Measurements from ENCODE around the gene GPATCH3. TPM values are rescaled to one million over a fixed set of nuclear protein-coding genes. Genes with fewer than 3 reads are reported as not detected.

Gene GPATCH3
- total RNA-seq, 2 experiments from 2014 or later, result 7.9 to 8.5 TPM

- no peak for DNase-seq
- H3K27ac Mint-ChIP-seq, result no peak overlapping the region
- H3K4me3 Mint-ChIP-seq, result no peak overlapping the region
- no peaks in the 10 kb centered on the region for H3K36me3 Mint-ChIP-seq (ENCODE audit: low read depth)
- no peaks in the 10 kb centered on the region for H3K9me3 Mint-ChIP-seq
- no peaks in the 10 kb centered on the region for H3K4me1 Mint-ChIP-seq (ENCODE audit: low read depth)
- CTCF ChIA-PET, result no interaction called here
- intact Hi-C loops (cut with micrococcal nuclease), result no loop called here
- no peaks in the 10 kb centered on the region for H3K27me3 Mint-ChIP-seq (ENCODE audit: low read depth)
Measured at GRCh38 chr1:26910343-26911160, 10.3 kb upstream of the GPATCH3 start.

DNA sequence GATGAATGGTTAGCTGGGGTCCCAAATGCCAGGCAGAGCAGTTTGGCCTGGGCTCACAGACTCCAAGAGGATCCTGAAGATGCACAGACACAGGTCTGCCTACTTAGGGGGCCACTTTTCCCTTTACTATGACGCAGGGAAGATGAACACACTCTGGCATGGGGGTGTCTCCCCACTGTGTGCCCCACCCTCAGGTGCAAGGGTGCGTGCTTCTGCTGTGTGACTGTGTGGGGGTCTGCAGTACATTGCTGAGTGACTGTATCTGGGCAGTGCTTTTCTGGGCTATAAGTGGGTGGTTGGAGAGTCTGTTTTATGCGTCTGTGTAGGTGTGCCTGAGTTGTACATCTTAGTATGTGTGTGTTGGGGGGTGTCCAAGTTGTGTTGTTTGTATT, 9.7 kb upstream of the GPATCH3 start:
- no peak for DNase-seq
- intact Hi-C loops (cut with micrococcal nuclease), result no loop called here
- Mint-ChIP-seq H3K4me1 (ENCODE audit: low read depth) (no peaks in the 10 kb centered on the region), H3K4me3 (no peak overlapping the region), H3K27me3 (ENCODE audit: low read depth) (no peaks in the 10 kb centered on the region), H3K9me3 (no peaks in the 10 kb centered on the region), H3K36me3 (ENCODE audit: low read depth) (no peaks in the 10 kb centered on the region), H3K27ac (no peak overlapping the region)
- CTCF ChIA-PET, result interaction anchor here (1.6 kb wide), 1 partner anchor 10 kb away, joined by 4 read pairs; the partner anchor contains the start of gene GPATCH3

- Mint-ChIP-seq H3K4me1 (ENCODE audit: low read depth) (no peaks in the 10 kb centered on the region), H3K36me3 (ENCODE audit: low read depth) (no peaks in the 10 kb centered on the region), H3K9me3 (no peaks in the 10 kb centered on the region), H3K27ac (no peak overlapping the region), H3K27me3 (ENCODE audit: low read depth) (no peaks in the 10 kb centered on the region), H3K4me3 (no peak overlapping the region)
- CTCF ChIA-PET, result interaction anchor here (0.6 kb wide), 1 partner anchor 11 kb away, joined by 4 read pairs; no protein-coding TSS in a partner anchor
- intact Hi-C loops (cut with micrococcal nuclease), result no loop called here
- no peak for DNase-seq
Measured at GRCh38 chr1:26907071-26907917, 7.0 kb upstream of the GPATCH3 start.

DNA sequence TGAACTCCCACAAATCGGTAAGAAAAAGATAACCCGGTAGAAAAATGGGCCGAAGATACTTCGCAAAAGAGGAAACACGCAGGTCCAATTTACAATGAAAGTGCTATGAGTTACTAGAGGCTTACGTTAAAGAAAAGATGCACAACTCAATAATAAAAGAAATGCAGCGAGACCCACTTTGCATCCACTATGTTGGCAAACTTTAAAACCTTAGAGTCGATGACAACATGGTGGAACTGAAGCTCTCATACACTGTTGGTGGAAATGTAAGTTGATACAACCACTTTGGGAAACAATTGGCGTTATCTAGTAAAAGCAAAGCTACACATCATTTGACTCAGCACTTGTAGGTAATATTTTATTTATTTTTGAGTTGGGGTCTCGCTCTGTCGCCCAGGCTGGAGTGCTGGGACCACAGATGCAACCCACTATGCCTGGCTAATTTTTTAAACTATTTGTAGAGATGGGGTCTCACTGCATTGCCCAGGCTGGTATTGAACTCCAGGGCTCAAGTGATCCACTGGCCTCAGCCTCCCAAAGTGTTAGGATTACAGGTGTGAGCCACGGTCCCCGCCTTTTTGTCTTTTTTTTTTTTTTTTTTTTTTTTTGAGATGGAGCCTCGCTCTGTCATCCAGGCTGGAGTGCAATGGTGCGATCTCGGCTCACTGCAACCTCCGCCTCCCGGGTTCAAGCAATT, 696 bp upstream of the GPATCH3 start:
- peaks cover 1% of the 10 kb centered on the region for H3K36me3 Mint-ChIP-seq (ENCODE audit: low read depth)
- peak overlapping the region; percentile 97 for H3K27ac Mint-ChIP-seq
- peaks cover 20% of the 10 kb centered on the region for H3K4me1 Mint-ChIP-seq (ENCODE audit: low read depth)
- no peaks in the 10 kb centered on the region for H3K9me3 Mint-ChIP-seq
- DNase-seq, result no peak
- CTCF ChIA-PET, result interaction anchor here (0.6 to 2.3 kb wide), 4 partner anchors 10 to 707 kb away, joined by 3 to 7 read pairs (median 3); no protein-coding TSS in a partner anchor
- peak overlapping the region; percentile 97 for H3K4me3 Mint-ChIP-seq
- intact Hi-C loops (cut with micrococcal nuclease), result loop anchor here (1.0 kb wide), 1 partner anchor 20 kb away; the partner anchor contains the start of gene NUDC
- H3K27me3 Mint-ChIP-seq (ENCODE audit: low read depth), result no peaks in the 10 kb centered on the region

GRCh38 chr1:26897351-26897750, 2.9 kb downstream of the GPATCH3 start:
- Mint-ChIP-seq H3K4me1 (ENCODE audit: low read depth) (peaks cover 20% of the 10 kb centered on the region), H3K4me3 (no peak overlapping the region), H3K27me3 (ENCODE audit: low read depth) (no peaks in the 10 kb centered on the region), H3K36me3 (ENCODE audit: low read depth) (peaks cover 11% of the 10 kb centered on the region), H3K27ac (no peak overlapping the region), H3K9me3 (no peaks in the 10 kb centered on the region)
- intact Hi-C loops (cut with micrococcal nuclease), result no loop called here
- DNase-seq, result no peak
- CTCF ChIA-PET, result interaction anchor here (1.1 kb wide), 1 partner anchor 8 kb away, joined by 3 read pairs; no protein-coding TSS in a partner anchor

DNA sequence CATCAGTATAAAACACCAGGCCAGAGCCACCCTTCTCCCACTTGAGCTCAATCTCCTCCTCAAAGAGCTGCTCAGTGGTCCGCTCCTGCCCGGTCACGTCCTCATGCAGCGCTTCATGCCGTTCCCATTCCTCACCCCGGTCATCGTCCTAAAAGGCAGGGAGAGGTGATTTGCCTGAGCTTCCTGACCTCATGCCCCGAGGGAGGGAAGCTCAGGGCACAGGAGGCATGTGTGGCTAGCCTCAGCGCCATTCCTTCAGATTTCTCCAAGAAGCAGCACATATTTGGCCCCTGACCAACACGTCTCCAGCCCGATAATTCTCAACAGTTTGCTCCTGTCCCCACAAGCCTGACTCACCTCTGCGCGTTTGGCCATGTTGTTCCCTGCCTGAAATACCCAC, 6.0 kb downstream of the GPATCH3 start:
- Mint-ChIP-seq H3K9me3 (no peaks in the 10 kb centered on the region), H3K27ac (no peak overlapping the region), H3K4me3 (no peak overlapping the region), H3K4me1 (ENCODE audit: low read depth) (peaks cover 21% of the 10 kb centered on the region), H3K36me3 (ENCODE audit: low read depth) (peaks cover 16% of the 10 kb centered on the region), H3K27me3 (ENCODE audit: low read depth) (no peaks in the 10 kb centered on the region)
- intact Hi-C loops (cut with micrococcal nuclease), result loop anchor here (5.0 kb wide), 1 partner anchor 98 kb away; the partner anchor contains the start of gene TRNP1
- CTCF ChIA-PET, result interaction anchor here (1.6 kb wide), 1 partner anchor 14 kb away, joined by 6 read pairs; no protein-coding TSS in a partner anchor
- no peak for DNase-seq

- DNase-seq, result no peak
- no peaks in the 10 kb centered on the region for H3K9me3 Mint-ChIP-seq
- H3K36me3 Mint-ChIP-seq (ENCODE audit: low read depth), result peaks cover 23% of the 10 kb centered on the region
- H3K4me3 Mint-ChIP-seq, result peak overlapping the region; percentile 94
- intact Hi-C loops (cut with micrococcal nuclease), result loop anchor here (2.0 to 5.0 kb wide), 2 partner anchors 26 to 102 kb away; partner anchors contain the start of gene TRNP1
- peak overlapping the region; percentile 91 for H3K27ac Mint-ChIP-seq
- CTCF ChIA-PET, result interaction anchor here (0.6 to 1.0 kb wide), 4 partner anchors 10 to 225 kb away, joined by 3 to 5 read pairs (median 4); partner anchors contain the start of gene GPATCH3
- peaks cover 30% of the 10 kb centered on the region for H3K4me1 Mint-ChIP-seq (ENCODE audit: low read depth)
- H3K27me3 Mint-ChIP-seq (ENCODE audit: low read depth), result no peaks in the 10 kb centered on the region
Measured at GRCh38 chr1:26890467-26890796, 9.8 kb downstream of the GPATCH3 start.

- Mint-ChIP-seq H3K27ac (peak within 1 kb of the TSS; percentile 91), H3K4me1 (ENCODE audit: low read depth) (peaks cover 30% of the 10 kb centered on the region), H3K36me3 (ENCODE audit: low read depth) (peaks cover 28% of the 10 kb centered on the region), H3K9me3 (no peaks in the 10 kb centered on the region), H3K27me3 (ENCODE audit: low read depth) (no peaks in the 10 kb centered on the region), H3K4me3 (peak within 1 kb of the TSS; percentile 94)
- DNase-seq, result peak; percentile 82
- intact Hi-C loops (cut with micrococcal nuclease), result loop anchor here (2.0 to 5.0 kb wide), 2 partner anchors 25 to 102 kb away; partner anchors contain the start of gene TRNP1
- CTCF ChIA-PET, result interaction anchor here (0.6 to 2.5 kb wide), 6 partner anchors 11 to 224 kb away, joined by 3 to 14 read pairs (median 4); partner anchors contain the start of gene GPATCH3
Measured at GRCh38 chr1:26889551-26890466, 10.5 kb downstream of the GPATCH3 start, which contains the start of gene GPN2. Gene GPN2, minus strand, starts transcription at chr1:26890283. Its CDS starts 187 bp downstream, at chr1:26890096.

DNA sequence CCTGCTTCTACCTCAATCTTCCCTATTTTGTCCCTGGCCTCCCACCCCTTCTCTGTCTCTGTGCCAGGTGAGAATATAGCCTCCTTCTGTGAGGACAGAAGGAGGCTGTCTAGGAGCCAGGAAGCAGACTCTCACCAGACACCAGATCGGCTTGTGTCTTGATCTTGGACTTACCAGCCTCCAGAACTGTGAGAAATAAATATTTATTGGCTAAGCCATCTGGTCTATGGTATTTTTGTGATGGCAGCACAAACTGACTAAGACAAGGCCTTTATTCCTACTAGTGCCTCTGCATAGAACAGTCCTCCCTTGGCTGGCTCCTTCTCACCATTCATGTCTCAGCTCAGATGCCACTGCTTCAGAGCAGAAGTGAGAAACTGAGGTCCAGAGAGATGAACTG, 12.0 kb downstream of the GPATCH3 start:
- H3K27ac Mint-ChIP-seq, result peak overlapping the region; percentile 36

DNA sequence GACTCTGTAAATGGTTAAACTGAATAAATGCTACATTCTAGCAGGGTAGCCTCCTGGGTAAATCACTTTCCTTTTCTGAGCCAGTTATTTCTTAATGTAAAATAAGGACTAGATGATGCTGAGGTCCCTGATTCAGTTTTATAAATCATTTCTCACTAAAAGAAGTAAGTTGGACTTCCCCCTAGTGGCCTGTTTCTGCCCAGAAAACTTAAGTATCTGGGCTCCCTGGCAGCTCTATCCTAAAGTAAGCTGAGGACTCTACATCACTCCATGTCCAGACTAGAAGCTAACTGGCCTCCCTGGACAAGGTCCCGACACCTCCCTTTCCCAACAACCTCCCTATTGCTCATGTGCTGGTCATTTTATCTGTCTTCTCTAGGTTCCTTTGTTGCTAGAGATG, 13.1 kb downstream of the GPATCH3 start:
- DNase-seq, result peak; percentile 27
- Mint-ChIP-seq H3K4me1 (ENCODE audit: low read depth) (peaks cover 30% of the 10 kb centered on the region), H3K36me3 (ENCODE audit: low read depth) (peaks cover 40% of the 10 kb centered on the region), H3K27me3 (ENCODE audit: low read depth) (no peaks in the 10 kb centered on the region), H3K9me3 (no peaks in the 10 kb centered on the region), H3K4me3 (no peak overlapping the region), H3K27ac (peak overlapping the region; percentile 76)
- CTCF ChIA-PET, result interaction anchor here (0.6 to 2.5 kb wide), 15 partner anchors 8 to 508 kb away, joined by 3 to 14 read pairs (median 3); partner anchors contain the start of gene GPATCH3
- intact Hi-C loops (cut with micrococcal nuclease), result no loop called here

More for the DNA sequence above, 12.0 kb downstream of the GPATCH3 start:
- Mint-ChIP-seq H3K4me1 (ENCODE audit: low read depth) (peaks cover 30% of the 10 kb centered on the region), H3K9me3 (no peaks in the 10 kb centered on the region), H3K4me3 (peak overlapping the region; percentile 94), H3K27me3 (ENCODE audit: low read depth) (no peaks in the 10 kb centered on the region), H3K36me3 (ENCODE audit: low read depth) (peaks cover 36% of the 10 kb centered on the region)
- intact Hi-C loops (cut with micrococcal nuclease), result no loop called here
- DNase-seq, result no peak
- CTCF ChIA-PET, result interaction anchor here (0.6 to 2.5 kb wide), 9 partner anchors 9 to 289 kb away, joined by 3 to 14 read pairs (median 3); no protein-coding TSS in a partner anchor
